GM12873 (cell line): ENCODE results near the gene AP2B1.

Experiments
- TF ChIP-seq, protein P1 (sequence below): IDR thresholded peaks from 2 replicates; pipeline ENCODE4 v1.5.1; 2012; ENCODE audit warnings: low read depth, mild to moderate bottlenecking, moderate library complexity, low read length, control low read depth; ENCODE audit not compliant: insufficient read depth; ENCODE audit errors: missing control alignments

AP2B1 gene

DNA sequence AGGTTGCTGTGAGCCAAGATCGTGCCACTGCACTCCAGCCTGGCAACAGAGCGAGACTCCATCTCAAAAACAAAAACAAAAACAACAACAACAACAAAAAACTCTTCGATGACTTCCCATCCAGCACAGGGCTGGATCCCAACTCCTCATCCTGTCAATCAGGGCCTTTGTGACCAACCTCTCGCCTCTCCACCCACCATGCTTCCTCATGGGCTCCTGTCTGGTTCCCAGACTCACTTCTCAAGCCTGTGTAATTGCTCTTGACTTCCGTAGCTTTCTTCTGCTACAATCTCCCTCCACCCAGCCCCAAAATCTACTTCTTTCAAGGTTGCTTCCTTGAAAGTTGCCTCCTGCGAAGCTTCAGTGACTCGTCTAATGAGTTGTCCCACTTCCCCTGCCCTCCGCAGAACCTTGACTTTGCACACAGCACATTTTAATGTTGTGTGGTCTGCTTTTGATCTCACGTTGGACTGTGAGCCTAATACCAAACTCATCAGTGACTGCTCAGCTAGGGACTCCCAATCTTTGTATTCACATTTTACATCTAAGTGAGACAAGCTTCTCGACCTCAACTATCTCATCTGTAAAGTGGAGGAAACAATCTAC is 143.4 kb downstream of the AP2B1 start:
- TF ChIP-seq, protein P1, sequence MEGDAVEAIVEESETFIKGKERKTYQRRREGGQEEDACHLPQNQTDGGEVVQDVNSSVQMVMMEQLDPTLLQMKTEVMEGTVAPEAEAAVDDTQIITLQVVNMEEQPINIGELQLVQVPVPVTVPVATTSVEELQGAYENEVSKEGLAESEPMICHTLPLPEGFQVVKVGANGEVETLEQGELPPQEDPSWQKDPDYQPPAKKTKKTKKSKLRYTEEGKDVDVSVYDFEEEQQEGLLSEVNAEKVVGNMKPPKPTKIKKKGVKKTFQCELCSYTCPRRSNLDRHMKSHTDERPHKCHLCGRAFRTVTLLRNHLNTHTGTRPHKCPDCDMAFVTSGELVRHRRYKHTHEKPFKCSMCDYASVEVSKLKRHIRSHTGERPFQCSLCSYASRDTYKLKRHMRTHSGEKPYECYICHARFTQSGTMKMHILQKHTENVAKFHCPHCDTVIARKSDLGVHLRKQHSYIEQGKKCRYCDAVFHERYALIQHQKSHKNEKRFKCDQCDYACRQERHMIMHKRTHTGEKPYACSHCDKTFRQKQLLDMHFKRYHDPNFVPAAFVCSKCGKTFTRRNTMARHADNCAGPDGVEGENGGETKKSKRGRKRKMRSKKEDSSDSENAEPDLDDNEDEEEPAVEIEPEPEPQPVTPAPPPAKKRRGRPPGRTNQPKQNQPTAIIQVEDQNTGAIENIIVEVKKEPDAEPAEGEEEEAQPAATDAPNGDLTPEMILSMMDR = no peak

- TF ChIP-seq, protein P1 = no peak
Measured at GRCh38 chr17:35731239-35731916, 144.3 kb downstream of the AP2B1 start, which contains the start of gene RASL10B. RASL10B (plus strand) TSS chr17:35731639; CDS start chr17:35735185, 3,546 bp downstream.

DNA sequence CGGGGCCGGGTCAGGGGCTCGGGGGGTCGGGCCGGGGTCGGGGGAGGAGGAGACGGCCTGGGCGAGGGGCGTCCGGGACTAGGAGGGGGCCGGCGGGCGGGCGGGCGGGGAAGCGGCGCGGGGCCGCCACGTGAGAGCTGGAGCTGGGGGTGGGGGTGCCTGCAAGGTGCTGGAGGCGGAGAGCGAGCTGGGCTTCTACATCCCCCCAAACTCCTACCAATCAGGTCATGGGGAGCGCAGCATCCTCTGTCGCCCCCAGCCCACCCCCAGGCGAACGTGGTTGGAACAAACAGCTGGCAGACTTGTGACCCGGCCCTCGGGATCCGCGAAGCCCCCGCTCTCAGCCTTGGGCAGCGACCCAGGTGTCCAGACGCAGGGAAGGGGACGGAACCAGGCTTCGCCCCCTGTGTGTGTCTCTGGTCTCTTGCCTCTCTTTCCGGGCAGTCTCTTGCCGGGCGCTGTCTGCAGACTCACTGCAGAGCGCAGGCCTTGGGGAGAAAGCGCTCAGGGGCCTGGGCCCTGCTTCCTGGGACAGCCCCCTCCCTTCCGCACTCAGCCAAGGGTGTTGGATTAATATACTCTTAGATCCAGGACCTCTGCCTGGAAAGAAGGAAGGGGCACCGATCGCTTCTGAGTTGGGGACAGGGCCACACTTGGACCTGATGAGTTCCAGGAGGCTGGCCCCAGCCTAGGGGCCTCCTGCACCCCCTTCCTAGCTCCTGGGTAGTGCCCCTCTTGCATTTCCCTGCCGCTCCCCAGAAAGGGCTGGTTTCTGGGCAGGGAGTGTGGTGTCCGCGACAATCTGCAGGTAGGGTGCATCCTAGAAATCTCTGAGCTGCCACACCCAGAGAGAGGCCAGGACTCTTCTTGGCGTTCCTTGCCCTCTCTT is 145.0 kb downstream of the AP2B1 start:
- TF ChIP-seq, protein P1 = no peak

GRCh38 chr17:35732806-35733136 is 145.6 kb downstream of the AP2B1 start:
- TF ChIP-seq, protein P1 = no peak

- TF ChIP-seq, protein P1 = no peak
Measured at GRCh38 chr17:35733366-35733765, 146.2 kb downstream of the AP2B1 start.

DNA sequence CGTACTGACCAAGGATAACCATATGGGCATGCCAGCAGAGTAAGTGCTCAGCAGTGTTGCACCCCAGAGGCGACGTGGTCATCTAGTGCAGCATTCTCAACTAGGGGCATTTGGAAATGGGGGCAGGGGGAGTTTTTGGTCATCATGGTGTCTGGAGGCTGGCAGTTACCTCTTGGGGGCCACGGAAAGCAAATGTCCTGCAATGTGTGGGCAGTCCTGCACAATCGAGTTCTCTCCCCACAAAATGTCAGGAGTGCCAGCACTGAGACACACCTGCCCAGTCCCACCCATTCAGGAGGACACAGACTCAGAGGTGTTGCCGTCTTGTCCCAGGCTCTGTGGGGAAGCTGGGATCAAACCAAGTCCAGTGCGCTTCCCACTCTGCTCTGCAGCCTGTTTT is 147.3 kb downstream of the AP2B1 start:
- TF ChIP-seq, protein P1 = no peak
